GM13976 (cell line): Measurements from ENCODE around the gene HDLBP.

ENCODE experiments used
- DNase-seq: peaks from one replicate; pipeline ENCODE4 v3.0.0; 2012; ENCODE audit warnings: low spot score
- CTCF ChIP-seq: IDR thresholded peaks from 2 replicates; pipeline ENCODE4 v1.5.1; 2012; ENCODE audit warnings: borderline replicate concordance, mild to moderate bottlenecking; ENCODE audit not compliant: insufficient read depth; ENCODE audit errors: extremely low read depth, missing control alignments, control extremely low read depth
- in situ Hi-C: fragments of 300-500 bp; cut with MboI; formaldehyde crosslinking; loops from one replicate; pipeline ENCODE4 v1.12.0; 2022; ENCODE audit warnings: low sequenced_read_pairs, mixed read lengths, inconsistent platforms; ENCODE audit not compliant: unreplicated experiment

The HDLBP gene

GRCh38 chr2:241314226-241315092, 1.0 kb downstream of the HDLBP start:
- in situ Hi-C loops: no loop called here
- no peak for DNase-seq
- no peak for TF ChIP-seq CTCF

DNA sequence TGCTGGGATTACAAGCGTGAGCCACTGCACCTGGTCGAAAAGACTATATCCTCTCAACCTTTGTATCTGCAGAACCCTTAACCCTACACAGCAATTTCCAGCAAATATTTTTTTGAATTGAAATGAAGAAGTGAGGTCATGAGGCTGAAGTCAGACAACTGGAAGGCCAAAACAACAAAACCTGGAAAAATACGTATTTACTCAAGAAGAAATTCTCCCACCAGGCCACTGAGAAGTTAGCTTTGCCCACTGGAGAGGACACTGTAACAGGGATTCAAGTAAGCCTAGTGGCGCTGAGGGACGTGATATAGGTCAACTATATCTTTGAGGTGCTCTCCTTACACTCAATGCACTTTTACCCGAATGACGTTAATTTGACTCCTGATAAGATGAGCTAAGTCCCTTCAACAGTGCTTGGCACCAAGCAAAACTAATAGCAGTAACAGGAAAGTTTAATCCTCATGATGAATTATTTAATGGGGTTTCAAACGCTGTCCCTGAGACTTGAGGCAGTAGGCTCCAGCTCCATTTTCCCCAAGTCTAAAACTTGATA, 1.9 kb downstream of the HDLBP start:
- in situ Hi-C loops: no loop called here
- no peak for TF ChIP-seq CTCF
- no peak for DNase-seq

GRCh38 chr2:241312082-241312481, 3.4 kb downstream of the HDLBP start:
- DNase-seq: no peak

DNA sequence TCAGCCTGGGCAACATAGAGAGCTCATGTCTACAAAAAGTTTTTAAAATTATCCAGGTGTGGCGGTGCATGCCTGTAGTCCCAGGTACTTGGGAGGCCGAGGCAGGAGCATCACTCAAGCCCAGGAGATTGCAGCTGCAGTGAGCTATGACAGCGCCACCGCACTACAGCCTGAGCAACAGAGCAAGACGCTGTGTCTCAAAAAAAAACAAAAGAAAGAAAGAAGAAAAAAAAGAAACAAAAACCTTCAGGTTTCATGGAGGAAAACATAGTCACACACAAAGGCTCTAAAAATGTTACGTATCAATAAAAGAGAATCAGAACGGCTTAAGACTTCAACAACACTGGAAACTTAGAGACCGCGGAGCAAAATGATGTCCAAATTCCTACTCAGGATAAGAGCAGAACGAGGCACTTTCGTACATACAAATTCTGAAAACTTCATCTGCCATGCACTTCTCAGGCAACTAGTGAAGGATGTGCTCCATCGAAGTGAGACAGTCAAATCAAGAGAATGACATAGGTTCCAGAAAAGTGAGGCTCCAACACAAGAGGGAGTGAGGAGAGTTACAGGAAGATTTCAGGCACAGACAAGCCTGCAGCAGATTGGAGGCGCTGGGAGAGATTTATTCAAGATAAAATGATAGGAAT, 4.4 kb downstream of the HDLBP start:
- in situ Hi-C loops: no loop called here
- no peak for DNase-seq
- TF ChIP-seq CTCF: no peak

More at GRCh38 chr2:241312082-241312481, 3.4 kb downstream of the HDLBP start:
- in situ Hi-C loops: no loop called here
- TF ChIP-seq CTCF: no peak

GRCh38 chr2:241309684-241310117, 5.8 kb downstream of the HDLBP start:
- peak; percentile 50 for DNase-seq
- TF ChIP-seq CTCF: no peak
- in situ Hi-C loops: no loop called here

GRCh38 chr2:241308832-241309500, 6.5 kb downstream of the HDLBP start:
- in situ Hi-C loops: no loop called here
- TF ChIP-seq CTCF: no peak
- no peak for DNase-seq
